GM21723 (cell line): Measurements from ENCODE around the gene DTNBP1.

ENCODE experiments used
- ATAC-seq: cut with Tn5 transposase; IDR thresholded peaks from one replicate; pipeline ENCODE4 v1.9.1; 2021; ENCODE audit warnings: mild to moderate bottlenecking, moderate library complexity; ENCODE audit not compliant: unreplicated experiment

DTNBP1 gene

DNA sequence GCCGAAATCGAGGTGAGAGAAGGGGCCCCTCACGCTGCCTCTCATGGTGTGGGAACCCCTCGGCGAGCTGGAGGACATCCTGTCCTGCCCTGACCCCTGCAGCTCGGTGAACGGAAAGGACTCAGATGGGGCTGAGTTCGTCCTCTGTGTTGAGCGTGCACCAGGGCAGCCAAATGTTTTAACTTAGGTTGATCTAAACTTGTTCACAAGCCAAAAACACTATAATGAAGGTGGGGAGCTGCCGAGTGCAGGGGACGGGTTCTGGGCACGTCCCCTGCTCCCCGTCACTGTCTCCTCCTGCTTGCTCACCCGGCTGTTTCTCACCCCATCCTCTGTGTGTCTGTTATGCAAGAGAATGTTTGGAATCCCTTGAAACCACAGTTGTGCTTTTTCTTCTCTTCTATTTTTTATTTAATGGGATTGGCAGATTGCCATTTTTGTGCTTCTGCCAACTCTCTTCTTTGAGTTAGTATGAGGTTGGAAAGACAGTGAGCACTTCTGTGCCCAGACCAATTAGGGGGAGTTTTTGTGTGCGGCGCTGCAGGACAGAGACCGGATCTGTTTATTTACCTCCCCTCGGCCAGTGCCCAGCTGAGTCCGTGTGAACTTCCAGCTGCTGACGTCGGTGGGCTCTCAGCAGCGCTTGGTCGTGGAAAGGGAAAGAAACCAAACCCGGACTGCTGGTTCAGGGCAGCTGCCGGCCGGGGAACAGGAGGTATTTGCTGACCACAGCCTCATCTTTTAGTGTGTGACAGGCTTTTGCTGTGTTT is 158.1 kb downstream of the DTNBP1 start:
- no peak for ATAC-seq

DNA sequence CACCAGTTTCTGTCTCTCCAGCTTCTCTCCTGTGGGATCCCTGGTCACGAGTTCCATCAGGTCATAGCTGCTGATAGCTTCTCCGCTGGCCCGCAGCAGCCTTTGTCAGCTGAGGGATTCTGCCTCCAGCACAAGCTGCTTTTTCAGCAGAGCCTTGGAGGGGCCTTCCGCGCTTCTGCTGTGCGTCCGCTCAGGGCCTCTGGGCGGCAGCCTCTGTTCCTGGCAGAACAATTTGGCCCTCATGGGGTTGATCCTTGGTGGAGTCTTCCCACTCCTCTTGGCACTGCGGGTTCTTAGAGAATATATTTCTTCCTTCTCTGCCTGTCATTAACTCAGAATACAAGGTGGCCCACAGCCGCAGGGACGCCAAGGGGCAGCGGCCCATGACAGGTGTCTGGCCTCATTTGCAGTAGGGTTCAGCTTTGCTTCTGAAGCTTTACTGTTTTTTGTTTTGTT is 158.8 kb downstream of the DTNBP1 start:
- ATAC-seq: no peak

DNA sequence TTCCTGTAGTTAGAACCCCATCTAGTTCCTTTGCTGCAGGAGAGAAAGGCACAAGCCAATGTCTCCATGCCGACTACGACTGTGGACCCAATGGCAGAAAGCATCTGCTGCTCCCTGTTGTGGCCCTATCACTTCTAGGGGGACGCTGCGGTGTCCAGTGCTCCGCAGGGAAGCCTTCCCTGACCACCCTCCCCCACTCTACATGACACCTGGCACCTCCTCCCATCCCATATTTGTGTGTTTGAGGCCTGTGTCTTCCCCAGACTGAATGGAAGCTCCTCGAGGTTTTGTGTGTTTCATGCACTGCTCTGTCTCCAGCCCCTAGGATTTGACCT is 159.5 kb downstream of the DTNBP1 start:
- ATAC-seq: no peak

DNA sequence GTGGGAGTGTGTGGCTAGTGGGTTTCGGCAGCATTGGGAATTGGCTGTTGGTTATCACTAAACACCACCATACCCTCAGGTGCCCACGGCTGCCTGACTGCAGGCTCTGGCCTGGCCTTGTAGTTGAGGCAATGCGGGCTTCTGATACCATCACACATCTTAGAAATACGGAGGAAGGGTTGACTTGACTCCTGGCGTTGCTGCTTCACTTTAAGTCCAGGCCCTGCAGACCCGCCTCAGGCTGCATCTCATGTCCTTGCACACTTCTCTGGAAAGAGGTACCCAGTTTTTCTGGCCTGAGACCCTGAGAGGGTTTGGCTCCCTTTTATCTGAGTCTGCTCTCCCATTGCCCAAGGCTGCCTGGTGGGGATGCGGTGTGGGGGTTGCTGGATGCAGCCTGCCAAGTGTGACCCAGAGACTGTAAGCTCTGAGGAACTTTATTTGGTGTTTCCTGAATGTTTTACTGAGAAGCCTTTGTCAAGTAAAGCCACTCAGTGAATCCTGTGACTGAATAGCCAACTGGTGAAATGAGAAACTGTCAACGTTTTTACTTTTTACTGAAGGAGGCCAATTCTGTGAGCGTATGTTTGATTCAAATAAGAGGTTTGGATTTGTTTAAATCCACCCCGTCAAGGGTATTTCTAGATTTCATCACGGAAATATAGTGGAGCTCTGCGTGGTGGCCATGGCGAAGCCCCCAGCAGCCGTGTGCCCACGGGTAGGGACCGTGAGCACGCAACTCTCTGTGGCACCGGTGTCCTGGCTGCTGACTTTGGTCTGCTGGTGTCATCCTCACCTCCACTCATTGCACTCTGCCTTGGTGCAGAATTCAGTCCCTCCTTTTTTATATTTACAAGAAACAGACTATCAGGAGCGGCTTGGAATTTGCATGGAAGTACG is 160.1 kb downstream of the DTNBP1 start:
- ATAC-seq: no peak

DNA sequence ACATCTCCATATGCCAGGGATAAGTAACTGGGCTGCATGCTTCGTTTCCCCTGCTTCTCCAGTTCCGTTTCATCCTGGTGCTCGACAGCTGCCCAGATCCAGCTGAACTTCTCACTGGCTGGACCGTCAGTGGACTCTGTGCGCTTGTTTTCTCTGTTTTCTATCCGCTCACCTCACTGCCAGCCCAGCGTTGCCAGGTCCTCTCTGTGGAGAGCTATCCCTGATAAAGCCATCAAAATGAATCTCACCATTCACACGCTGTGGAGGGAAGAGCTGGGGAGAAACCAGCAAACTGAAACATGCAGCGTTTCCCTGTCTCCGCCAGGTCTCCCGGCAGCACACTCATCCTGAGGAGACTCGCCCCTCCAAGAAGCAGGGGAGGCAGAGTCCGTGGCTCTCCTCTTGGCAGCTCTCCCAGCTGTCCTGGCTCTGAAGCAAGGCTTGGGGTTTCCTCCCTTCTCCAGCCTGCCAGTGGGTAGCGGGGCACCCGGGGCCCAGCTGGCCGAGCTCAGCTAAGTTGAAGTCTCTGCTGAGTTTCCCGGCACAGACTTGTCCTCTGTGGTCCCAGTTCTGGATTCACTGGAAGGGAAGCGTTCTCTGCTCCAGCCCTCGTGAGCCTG is 160.9 kb downstream of the DTNBP1 start:
- no peak for ATAC-seq

DNA sequence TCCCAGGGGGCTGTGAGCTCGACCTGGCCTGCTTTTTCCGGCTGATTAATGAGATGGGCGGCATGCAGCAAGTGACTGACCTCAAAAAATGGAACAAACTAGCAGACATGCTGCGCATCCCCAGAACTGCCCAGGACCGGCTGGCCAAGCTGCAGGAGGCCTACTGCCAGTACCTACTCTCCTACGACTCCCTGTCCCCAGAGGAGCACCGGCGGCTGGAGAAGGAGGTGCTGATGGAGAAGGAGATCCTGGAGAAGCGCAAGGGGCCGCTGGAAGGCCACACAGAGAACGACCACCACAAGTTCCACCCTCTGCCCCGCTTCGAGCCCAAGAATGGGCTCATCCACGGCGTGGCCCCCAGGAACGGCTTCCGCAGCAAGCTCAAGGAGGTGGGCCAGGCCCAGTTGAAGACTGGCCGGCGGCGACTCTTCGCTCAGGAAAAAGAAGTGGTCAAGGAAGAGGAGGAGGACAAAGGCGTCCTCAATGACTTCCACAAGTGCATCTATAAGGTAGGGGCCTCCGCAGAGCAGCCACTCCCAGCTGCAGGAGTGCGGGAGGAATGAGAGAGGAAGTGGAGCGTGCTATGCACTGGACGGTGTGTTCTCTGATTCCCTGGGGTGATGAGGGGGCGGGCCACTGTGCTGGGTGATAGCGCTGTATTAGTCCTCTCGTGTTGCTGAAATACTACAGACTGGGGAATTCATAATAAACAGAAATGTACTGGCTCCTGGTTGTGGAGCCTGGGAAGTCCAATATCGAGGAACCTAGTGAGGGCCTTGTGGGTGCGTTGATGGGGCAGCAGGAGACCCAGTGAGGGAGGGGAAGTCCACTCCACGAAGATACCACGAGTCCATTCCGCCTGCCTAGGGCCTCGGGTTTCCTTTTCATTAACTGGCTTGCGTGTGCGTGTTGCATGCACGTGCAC is 161.7 kb downstream of the DTNBP1 start:
- no peak for ATAC-seq

DNA sequence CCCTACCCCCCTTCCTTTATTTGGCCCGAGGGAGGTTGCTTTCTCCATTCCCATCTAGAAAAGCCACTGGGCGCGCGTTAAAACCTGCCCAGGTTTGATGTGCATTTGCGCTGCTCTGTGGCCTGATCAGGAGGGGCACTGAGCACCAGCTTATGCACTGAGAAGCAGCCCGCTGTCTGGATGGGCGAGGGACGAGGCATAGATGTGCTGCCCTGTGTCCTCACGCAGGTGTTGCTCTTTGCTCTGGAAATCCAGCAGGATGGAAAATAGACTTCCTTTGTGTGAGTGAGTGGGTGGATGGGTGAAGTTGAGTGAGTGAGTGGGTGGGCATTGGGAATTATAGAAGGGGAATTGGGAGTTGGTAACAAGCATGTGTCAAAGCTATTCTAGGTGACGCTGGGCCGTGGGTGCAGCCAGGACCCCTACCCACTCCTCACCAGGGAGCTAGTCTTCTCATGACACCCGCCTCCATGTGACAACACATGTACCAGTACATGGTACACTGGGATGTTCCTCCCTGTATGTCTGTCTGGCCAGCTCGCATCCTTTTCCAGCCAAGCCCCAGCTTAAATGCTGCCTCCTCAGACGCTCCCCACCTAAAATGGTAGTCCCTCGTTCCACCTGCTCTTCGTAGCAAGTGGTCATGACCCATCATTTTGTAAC is 162.6 kb downstream of the DTNBP1 start:
- no peak for ATAC-seq

DNA sequence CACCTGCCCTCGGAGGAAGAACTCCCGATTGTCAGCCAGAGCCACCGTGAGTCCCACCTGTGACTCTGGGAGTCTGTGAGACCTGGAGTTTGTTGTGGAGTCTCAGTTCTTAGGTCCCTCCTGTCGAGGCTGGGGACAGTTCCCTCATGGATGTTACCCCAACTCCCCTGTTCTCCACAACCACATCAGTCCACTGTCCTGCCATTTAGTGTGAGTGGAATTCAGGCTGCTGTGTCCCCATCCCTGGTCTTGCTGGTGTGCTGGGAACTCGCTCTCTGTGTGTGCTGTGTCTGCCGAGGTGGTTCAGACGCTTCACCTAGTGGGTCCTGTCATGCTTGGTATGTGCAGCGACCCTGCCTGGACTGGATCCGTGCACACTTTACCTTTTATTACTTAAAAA is 163.2 kb downstream of the DTNBP1 start:
- no peak for ATAC-seq

DNA sequence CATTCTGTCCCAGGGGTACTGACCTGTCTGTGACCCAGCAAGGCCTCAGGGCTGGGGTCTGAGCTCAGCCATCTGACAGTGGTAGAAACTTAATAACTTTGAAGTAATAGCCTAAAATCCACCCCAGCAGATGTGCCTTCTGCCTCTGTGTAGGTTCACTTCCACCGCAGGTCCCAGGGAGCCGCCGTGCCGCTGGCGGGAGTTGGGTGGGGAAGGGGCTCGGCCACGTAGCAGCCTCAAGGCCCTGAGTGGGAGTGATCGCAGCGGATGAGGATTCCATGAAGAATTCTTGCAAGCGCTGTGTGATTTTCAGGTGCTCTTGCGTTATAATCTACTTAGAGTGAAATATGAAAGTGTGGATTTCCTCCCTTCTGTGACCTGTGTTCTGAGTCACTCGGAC is 163.7 kb downstream of the DTNBP1 start:
- ATAC-seq: no peak

DNA sequence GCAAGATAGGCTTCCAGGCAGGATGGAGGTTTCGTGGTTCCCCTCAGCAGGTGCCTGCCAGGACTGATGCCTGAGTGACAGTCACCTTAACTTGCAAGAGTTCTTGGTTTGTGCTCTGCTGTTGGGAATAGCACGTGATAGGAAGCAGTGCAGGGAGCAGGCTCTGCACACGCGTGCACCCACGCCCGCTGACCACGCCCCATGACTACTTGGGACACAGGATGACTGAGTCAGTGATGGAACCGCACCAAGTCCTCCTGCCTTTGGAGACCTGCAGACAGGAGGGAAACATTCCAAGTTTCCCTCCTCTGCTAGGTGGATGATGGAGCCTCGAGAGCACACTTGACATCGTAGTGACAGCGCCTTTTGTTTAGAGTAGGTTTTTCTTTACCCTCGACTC is 164.2 kb downstream of the DTNBP1 start:
- ATAC-seq: no peak

DNA sequence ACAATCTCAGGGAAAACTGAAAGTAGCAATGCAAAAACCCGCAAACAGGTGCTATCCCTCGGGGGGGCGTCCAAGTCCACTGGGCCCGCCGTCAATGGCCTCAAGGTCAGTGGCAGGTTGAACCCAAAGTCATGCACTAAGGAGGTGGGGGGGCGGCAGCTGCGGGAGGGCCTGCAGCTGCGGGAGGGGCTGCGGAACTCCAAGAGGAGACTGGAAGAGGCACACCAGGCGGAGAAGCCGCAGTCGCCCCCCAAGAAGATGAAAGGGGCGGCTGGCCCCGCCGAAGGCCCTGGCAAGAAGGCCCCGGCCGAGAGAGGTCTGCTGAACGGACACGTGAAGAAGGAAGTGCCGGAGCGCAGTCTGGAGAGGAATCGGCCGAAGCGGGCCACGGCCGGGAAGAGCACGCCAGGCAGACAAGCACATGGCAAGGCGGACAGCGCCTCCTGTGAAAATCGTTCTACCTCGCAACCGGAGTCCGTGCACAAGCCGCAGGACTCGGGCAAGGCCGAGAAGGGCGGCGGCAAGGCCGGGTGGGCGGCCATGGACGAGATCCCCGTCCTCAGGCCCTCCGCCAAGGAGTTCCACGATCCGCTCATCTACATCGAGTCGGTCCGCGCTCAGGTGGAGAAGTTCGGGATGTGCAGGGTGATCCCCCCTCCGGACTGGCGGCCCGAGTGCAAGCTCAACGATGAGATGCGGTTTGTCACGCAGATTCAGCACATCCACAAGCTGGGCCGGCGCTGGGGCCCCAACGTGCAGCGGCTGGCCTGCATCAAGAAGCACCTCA is 166.3 kb downstream of the DTNBP1 start:
- no peak for ATAC-seq

DNA sequence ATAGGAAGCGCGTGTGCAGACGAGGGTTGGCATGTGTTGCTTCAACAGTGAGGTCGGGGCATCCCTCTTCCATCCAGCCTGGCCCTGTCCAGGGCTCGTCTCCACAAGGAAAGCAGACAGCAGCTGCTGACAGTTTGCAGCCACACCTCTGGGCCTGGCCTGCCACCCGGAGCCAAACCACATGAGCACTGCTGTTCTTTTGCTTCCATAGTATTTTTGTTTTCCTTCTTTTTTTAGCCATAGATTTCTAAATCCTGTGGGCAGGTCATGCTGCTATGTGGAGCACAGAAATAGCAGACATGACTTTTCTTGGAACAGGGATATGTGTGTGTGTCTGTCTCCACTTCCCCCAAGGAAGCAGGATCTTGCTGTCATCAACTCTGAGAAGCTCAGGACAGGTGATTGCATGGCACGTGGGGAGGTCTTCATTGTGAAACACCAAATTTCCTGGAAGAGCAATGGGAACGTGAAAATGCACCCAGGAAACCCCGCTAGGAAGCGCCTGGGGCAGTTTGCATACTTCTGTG is 167.4 kb downstream of the DTNBP1 start:
- ATAC-seq: no peak

DNA sequence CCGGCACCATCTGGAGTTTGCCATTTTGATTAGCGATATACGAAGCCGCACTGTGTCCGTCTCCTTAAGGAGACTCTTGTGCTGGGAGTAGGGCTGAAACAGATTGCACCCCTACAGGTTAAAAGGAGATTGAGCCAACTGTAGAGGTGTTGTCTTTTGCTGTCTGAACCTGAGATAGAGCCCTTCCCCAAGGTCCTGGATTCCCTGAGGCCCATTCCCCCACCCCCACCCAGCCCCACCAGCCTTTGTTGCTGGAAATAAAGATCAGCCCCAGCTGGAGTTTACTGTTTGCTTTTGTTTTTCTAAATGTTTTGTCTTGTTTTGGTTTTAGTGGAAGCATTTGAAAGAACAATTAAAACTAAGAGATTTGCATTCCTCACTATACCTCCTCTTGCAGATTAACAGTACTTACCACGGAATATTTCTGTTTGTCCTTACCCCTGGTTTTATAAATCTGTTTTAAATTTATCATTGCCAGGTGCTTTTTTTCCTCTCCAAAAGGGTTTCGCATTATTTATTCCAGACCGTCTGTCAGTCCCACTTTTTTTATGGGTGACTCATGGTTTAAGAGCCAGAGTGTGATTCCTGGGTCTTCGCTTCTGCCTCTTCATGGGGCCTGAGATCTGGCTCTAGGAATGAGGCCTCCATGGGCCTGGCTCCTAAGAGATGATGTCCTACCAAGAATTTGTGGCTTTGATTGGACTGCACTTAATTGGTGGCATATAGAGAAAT is 169.2 kb downstream of the DTNBP1 start:
- ATAC-seq: no peak

DNA sequence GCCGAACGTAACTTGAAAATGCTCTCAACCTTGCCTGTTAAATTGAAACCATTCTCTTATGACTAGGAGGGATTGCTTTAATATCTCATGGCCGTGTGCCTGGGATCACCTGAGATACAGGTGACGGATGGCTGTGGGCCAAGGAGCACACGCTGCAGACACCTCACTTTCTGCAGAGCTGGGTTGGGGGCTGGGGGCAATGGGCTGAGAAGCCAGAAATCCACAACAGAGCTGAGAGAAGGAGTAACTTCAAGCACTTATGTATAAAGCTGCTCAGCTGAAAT is 170.9 kb downstream of the DTNBP1 start:
- no peak for ATAC-seq

DNA sequence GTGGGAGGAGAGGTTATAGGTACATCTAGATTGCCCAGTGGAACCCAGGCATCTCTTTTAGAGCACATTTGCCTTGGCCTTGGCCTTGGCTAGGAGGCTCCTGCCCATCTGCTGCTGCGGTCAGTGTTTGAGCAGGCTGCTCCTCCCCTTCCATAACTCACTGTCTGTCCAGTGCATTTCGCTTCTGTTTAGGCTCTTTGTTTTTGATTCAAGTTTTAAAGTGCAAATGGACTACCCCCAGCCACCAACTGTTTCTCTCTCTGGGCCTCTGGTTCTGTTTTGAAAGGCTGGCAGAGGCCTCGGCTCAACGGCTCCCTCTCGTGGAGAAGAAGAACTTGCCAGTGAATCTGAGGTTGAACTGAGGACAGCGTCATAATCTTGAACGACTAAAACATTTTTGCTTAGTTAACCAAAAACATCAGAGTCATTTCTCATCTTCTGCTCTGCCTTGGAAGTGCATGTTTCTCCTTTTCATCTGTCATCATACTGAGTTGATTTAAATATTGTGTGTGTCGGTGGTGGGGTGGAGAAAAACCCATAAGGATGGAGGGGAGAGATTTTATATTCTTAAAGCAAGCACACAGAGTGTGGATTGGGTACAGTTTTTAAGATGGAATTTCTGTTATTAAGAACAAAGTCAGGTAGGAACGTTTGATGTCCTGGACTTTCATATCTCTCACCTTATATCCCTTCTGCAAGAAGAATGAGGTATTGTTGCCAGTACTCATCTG is 171.4 kb downstream of the DTNBP1 start:
- no peak for ATAC-seq

DNA sequence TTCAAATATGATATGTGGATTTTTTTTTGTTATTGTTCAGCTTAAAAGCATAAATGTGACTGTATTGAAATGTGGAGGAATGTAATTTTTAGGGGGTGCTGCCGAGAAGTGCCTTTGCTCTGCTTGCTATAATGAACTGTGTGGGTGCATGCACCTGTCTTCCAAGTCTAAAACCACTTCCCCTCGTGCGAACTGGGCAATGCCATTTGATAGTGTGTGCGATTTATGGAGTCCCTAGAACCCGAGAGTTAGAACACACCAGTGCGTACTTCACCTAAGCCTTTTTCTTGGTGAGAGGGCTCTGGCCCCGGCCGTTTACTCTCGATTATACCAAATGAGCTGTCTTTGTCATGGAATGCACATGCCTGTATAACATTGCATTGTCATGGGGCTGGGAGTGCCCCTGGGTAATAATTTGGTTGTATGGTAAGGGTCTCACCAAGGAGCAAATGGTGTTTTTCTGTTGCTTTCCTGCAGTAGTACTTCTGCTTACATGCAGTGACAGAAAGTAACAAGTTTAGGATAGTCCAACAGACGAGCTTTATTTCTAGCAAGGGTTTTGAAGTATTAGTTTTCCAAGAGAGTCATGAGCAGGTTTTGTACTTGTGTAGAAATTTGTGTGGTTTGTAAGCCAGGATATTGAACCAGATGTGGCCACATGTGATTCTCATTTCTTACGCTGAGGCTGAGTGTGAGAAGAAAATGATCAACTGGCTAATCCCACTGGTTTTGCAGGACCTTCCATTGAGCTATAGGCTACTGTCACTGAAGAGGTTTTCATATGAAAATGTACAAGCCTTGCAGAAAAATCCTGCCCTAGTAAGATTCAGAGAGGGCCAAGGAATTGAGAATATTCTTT is 172.4 kb downstream of the DTNBP1 start:
- ATAC-seq: no peak
